Left forelimb (tissue), 1 donor: Measurements from ENCODE around the gene HDAC9.

Experiments used
- DNase-seq: peaks from one replicate; pipeline ENCODE4 v3.0.0-alpha.2; 2018; ENCODE audit warnings: low spot score

HDAC9 gene

DNA sequence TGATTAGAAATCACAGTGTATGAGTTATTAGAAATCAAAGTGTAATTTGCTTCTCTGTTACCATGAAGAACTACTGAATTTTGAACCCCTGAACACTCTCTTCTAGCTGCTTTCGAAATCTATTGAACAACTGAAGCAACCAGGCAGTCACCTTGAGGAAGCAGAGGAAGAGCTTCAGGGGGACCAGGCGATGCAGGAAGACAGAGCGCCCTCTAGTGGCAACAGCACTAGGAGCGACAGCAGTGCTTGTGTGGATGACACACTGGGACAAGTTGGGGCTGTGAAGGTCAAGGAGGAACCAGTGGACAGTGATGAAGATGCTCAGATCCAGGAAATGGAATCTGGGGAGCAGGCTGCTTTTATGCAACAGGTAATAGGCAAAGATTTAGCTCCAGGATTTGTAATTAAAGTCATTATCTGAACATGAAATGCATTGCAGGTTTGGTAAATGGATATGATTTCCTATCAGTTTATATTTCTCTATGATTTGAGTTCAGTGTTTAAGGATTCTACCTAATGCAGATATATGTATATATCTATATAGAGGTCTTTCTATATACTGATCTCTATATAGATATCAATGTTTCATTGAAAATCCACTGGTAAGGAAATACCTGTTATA is 170.7 kb downstream of the HDAC9 start:
- DNase-seq = peak; percentile 70

DNA sequence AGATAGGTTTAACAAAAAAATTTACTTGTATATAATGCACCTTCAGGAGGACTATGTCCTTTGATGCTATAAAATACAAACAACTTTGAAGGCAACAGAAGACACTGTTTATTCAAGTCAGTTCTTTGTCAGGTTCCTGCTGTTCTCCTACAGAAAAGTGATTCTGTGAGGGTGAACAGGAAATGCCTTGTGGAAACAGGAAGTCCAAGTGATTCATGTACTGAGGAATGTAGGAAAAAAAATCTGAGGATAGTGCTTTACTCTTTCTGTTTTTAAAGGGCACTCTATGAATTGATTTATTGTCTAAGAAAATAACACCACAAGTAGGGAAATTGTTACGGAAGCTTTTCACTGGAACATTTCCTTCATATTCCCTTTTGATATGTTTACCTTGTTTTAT is 171.9 kb downstream of the HDAC9 start:
- DNase-seq = no peak

DNA sequence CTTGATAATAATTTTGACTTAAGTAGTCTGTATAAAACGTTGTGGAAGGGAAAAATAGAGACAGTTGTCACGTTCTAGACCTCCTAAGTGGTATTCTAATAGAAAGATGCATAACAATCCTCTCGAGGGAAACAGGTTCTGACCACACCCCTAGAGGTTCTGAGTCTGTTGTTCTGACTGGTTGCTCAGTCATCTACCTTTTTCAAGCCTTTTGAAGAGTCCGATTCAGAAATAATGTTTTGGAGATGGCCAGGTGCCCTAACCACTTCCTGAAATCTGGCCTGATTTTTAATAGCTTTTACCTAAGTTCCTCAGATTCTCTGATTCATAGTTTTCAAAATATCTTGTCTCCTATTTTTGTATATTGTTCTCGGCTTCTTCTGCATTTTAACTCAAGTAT is 175.6 kb downstream of the HDAC9 start:
- no peak for DNase-seq

DNA sequence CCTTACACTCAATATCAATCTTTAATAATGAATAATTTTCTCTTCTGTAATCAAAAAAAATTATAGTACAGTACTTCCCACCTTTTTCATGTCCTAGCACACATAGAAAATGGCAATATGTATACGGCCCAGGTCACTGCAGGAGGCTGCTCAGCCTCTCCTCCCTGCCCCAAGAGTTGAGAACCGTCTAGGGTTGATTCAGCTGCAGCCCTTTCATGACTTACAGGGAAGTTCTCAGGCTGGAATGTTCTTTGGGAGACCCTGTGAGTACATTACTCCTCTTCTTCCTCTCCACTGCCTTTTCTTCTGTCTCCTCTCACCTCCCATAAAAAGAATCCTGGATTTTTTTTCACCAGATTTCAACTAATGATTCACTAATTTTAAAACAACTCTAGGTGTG is 180.0 kb downstream of the HDAC9 start:
- DNase-seq = no peak

DNA sequence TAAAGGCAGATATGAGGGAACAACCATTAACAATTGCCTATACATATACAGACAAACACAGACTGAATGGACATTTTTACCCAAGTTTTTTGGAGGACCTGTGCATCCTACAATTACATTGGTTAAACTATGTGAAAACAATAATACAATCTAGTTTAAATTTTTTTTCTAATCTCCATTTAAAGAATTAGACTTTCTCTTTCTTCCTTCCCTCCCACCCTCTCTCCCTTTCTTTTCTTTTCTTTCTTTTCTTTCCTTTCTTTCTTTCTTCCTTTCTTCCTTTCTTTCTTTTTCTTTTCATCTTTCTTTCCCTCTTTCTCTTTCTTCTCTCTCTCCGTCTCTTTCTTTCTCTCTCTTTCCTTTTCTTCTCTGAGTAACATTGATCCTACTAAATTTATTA is 183.7 kb downstream of the HDAC9 start:
- no peak for DNase-seq

DNA sequence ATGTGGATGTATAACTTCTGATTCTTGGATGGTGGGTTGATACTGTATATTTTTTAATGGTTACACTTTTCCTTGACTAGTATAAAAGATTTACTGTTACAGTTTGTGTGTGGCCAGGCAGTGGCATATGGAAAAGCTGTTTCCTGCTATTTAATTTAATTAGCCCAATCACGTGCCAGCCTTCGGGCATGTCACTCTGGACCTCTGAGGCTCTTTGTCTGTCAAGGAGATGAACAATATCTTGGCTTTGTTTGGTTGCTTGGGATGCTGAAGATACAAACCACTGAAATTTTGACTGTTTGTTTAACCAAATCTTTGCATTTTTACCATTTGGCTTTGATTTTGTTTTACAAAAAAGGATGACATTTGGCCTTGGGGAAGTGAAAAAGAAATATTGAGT is 185.0 kb downstream of the HDAC9 start:
- no peak for DNase-seq

DNA sequence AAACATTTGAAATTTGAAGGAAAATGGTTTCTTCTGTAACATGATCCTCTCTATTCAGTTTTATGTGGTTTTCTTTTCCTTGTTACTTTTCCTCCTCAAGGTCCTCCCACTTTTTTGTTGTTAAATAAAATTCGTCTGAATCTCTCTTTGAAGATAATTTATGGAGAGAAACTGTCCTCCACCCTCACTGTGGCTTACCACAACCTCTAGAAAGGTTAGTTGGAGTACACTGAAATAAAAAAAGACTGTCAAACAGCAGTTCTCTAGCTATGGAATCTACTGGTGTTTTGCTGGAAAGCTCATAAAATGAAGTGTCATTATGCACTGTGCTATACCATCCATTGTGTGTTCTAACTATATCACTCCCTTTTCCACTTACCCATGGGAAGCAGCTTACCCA is 189.4 kb downstream of the HDAC9 start:
- no peak for DNase-seq

DNA sequence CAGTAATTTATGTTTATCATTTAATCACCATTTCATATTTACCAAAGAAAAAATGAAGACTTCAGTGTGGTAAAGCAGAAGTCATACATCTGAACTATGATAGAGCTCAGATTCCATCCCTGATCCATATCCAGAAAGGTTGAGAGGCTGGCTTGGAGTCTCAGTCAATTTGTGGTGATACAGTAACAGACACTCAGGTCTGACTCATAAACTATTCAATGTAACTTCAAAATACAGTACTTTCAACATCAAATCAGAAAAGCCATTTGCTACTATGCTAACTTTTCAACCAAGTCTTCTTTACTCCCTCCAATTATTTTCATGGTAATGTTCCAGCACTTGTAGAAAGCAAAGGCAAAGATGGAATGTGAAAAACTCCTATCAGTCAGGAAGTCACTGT is 190.4 kb downstream of the HDAC9 start:
- DNase-seq = no peak

DNA sequence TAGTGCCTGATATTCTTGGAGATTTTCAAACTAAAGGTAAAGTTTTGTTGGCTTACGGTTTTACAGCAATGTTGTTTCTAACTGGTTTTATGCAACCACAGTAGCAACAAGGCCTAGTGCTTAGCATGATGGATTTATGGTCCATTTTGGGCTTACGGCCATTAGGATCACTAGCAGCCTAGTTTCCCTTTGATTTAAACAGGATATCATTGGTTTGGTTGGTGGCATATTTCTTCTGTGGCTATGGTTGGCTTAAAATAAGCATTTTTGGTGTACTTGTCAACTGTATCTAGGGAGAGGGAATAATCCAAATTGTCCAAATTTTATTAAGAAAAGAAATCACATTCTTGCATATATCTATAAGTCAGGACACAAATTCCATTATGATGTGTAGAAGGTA is 194.0 kb downstream of the HDAC9 start:
- DNase-seq = no peak

DNA sequence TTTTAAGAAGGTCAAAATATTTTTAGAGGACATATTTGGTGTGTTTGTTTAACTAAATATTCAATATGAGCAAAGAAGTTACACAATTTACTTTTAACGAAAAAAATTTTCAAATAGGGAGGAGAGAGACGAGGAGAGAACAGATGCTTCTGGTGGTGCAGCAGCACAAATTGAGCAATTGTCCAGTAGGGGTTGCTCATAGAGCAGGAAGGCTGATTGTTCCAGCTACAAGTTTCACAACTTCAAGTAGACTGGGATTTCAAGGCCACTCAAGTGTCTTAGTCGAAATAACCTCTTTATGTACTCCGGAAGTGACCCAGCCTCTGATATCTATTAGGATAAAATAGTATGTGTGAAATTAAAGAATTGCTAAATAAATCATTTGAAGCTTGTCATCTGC is 197.9 kb downstream of the HDAC9 start:
- no peak for DNase-seq

DNA sequence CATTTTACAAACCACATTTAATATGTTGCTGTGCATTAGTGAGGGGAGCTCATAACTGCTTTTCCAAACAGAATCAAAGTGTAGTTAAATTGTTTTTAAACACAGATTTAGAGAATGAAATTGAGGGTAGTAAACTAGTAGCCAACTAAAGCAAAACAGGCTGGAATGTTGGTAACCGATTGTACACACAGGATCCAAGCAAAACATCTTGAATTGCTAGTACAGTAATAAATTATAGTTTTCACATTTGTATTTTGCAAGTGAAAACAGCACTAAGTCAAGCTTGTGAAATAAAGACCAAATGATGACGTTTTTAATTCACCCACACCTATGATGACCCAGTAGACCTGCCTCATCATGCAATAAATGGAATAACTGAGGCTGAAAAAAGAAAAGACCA is 198.3 kb downstream of the HDAC9 start:
- DNase-seq = no peak

DNA sequence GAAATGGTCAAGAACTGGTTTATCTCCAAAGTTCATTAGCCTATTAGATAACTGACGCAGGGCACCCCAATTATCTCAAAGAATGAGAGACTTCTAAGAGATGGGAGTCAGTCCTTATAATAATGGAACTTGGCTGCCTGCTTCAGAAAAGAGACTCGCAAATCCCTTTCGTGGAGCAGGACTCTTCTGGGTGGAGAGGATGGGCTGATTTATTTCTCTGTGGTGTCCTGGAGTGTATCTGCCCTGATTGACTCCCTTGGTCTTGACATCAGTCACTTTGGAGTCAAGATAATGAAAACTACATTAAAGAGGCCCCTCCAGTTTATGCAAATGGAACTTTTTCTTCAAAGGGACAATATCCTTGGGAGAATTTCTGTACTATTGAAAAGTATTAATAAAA is 198.9 kb downstream of the HDAC9 start:
- no peak for DNase-seq

DNA sequence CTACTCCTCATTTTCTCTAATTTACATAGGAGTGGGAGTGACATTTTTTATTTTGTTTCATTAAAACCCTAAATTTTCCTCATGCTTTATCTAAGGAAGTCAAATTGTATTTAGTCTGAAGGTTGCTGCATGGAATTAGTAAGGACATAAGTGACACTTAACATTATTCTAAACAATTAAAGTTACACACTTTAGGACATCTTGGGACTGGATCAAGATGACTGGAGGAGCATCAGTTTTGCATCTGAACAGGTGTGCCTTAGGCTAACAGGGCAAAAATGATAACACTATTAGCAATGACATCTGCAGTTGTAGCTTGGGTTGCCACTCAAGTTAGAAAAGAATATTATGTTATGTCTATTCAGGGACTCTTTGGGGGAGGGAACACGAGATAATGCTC is 199.4 kb downstream of the HDAC9 start:
- DNase-seq = no peak

DNA sequence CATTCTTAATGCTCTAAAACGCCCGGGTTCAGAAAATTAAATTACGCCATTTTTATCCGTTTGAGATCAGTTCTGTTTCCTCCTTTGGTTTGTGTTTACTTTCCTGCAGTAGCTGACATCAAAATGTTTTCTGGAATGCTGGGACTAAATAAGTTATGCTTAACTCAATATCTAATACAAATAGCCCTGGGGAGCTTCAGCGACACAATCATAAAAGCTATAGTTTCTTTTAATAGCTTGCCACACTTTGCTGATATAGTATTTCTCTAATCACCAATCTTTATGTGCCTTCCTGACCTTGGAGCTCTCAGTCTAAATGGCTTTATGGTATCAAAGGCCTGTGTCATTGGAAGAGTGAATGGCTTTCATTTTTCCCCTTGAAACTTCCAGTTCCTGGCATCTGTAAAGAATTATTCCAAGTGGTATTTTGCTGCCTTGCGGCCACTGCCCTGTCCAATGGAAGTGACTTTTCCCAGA is 202.7 kb downstream of the HDAC9 start:
- no peak for DNase-seq

DNA sequence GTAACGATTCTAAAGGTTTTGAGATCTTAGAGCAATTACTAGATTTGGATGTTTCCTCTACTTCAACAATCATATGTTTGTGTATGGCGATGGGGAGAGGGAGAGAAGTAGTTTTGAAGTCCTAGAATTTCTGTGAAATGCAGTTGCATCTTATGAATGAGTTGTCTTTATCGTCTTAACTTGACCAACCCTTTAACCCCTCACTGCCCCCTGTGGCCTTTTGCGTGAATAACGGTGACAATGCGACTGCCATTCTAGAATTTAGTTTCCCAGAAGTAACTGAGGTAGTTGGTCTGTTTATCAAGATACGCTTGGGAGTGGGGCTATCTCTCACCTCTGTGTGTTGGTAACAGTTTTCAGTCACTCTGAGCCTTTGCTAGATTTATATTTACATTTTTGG is 204.6 kb downstream of the HDAC9 start:
- no peak for DNase-seq

DNA sequence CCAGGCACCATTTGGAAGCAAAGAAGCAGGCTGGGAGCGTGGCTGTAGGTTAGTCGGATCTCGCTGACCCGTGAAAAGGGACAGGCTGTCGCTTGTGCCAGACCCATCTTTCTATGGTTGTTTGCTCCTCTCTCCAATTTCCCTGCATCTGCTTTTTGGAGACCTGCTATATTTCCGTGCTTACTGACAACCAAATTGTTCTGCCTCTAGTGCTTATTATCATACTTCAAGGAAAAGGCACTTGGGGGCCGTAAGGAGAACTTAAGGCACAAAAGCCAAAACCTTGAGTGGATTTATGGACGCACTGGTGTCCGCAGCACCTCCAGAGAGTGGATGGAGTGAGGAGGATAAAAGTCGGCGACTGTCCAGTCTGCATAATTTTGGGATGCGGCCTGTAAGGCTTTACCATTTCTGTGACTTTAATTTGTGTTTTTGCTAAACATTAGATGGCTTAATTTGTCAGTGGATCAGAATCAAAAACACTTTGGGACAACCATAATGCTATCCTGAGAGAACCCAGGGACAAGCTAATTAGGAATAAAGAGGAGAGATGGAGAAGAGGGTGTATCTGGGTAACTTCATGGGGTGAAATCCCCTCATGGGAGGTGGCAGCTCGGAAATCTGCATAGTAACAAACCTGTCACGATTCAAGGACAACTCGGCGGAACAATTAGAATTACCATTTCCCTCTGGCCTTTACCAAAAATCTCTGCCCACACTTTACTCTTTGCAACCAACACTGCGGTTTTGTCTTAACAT is 206.7 kb downstream of the HDAC9 start:
- no peak for DNase-seq

DNA sequence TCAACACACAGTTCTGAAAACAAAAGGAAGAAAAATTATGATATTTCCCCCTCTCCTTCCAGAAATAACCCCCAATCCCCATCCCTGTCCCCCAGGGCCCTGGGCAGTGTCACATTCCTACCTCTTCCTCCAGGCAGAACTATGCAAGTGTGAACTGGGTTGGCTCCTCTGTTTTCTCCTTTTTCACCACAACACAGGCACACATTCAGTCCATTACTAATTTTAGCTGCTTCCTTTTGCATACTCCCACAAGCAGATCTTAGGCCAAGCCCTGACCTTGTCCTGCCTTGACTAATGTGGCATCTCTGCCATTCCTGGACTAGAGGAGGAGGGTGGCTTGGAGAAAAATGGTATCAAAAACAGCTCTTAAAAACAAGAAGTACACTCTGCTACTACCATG is 208.1 kb downstream of the HDAC9 start:
- DNase-seq = no peak

DNA sequence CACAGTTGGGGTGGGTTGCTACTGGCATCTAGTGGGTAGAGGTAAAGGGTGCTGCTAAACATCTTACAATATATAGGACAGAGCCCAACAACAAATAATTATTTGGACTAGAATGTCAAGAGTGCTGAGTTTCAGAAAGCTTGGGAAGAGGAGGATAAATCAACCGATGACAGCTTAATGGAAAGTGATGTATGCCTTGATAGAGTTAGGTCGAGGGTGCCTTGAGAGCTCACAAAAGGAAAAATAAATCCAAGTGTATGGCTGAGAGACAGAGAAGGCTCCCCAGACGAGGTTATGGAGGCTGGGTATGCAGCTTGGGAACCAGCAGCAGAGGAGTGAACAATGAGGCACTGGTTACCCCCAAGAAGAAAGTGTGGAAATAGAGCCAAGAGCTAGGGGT is 211.1 kb downstream of the HDAC9 start:
- DNase-seq = no peak

DNA sequence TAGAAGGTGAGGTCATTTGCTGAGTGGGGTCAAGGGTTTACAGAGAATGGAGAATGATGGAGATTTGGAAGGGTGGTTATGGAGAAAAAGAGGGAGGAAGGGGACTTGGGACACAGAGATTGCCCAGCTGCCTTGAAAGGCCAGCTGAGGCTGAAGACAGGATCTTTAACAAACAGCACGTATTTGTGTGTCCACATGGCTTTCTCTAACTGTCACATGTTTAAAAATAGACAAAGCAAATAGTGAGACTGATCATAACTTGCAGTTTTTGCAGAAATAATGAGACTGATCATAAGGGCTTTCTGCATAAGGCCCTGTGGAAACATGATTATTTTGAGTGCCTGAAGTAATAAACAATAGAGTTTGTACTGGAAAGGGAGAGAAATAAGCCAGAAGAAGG is 212.7 kb downstream of the HDAC9 start:
- DNase-seq = no peak

DNA sequence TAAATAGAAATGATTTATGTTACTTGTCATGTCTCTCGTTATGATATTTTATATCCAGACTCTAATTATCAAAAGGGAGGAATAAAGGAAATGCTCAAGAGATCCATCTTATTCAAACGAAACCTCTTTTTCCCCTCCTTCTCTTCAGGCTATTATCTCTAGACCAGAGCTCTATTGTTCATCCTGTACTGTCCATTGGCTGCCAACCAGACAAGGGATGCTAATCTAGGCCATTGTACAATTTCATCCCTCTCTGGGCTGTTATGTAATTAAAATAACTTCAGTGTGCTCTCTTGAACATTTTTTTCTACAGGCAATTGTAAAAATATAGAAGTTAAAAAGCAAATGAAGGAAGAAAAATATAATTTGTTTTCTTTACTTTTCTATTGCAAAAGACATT is 220.4 kb downstream of the HDAC9 start:
- no peak for DNase-seq

DNA sequence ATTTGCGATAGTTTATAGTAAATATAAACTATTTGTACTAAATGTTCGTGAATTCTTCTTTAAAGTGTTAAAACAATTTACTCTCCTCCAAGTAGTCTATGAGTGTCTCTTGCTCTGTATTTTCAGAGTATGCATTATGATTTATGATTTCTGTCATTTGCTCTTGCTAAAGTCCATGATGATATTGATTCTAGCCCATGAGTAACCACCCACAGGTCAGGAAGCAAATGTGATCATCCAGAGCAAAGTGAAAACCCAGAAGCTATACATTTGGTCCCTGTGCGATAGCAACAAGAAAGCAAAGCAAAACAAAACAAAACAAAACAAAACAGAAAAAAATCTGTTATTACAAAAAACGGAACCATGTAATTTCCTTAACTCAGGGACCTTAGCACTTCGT is 225.9 kb downstream of the HDAC9 start:
- DNase-seq = no peak

DNA sequence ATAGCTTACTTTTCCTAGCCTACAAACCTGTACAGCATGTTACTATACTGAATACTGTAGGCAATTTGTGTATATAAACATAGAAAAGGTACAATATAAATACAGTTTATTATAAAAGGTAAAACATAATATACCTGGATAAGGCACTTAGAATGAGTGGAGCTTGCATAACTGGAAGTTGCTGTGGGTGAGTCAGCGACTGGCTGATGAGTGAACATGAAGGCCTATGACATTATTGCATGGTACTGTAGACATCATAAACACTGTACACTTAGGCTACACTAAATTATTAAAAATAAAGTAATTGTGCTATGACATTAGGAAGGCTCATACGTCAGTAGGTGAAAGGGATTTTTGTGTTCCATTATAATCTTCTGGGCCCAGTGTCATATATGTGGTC is 228.8 kb downstream of the HDAC9 start:
- no peak for DNase-seq

DNA sequence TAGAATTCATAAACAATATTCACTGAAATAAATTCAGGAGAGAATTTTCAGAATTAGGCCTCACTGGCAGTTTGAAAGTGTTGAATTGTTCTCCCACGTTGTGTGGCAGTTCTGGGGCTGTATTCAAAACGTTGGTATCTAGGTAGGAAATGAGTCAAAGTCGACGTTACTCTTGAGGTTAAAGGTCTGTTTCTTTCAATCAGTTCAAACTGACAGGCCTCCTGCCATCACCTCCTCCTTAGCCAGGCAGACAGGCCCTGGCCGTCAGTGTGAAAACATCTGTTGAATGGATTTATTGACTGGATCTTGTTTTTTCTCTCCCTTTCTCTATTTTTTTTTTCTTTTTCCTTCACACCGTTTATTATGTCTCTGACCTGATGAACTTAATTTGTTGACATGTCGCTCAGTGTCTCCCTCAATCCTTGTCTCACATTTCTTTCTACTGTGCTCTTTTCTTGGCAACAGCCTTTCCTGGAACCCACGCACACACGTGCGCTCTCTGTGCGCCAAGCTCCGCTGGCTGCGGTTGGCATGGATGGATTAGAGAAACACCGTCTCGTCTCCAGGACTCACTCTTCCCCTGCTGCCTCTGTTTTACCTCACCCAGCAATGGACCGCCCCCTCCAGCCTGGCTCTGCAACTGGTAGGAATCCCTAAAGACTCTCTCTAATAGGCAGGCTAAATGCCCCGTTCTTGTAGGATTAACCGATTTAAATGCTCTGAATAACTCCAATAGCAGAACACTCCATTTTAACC is 231.7 kb downstream of the HDAC9 start:
- no peak for DNase-seq
